Prostate gland (tissue), 2 donors: ENCODE data around the gene CD81. TPM values are rescaled to one million over a fixed set of nuclear protein-coding genes. Genes with fewer than 3 reads are reported as not detected.

ENCODE experiments used
- DNase-seq: peaks from one replicate; pipeline ENCODE4 v3.0.0-alpha.2; 2019; ENCODE audit warnings: low spot score
- H3K27ac ChIP-seq, 2 donors: fragments of 200-600 bp; sonication (generic); 2 replicates each; pipeline ENCODE4 v1.5.1; 2017 to 2019
- H3K27me3 ChIP-seq: fragments of 200-600 bp; sonication (generic); replicated peaks from 2 replicates; pipeline ENCODE4 v1.5.1; 2019; ENCODE audit not compliant: insufficient read depth
- H3K36me3 ChIP-seq, 2 donors: fragments of 200-600 bp; sonication (generic); 1 replicate in 1 of 2; 2 replicates in 1 of 2; pipeline versions ENCODE4 v1.5.1 to v1.8.1; 2017 to 2019
- H3K4me1 ChIP-seq: fragments of 200-600 bp; sonication (generic); replicated peaks from 2 replicates; pipeline ENCODE4 v1.5.1; 2019
- H3K4me3 ChIP-seq, 2 donors: fragments of 200-600 bp; sonication (generic); 2 replicates each; pipeline ENCODE4 v1.5.1; 2017 to 2019
- H3K9me3 ChIP-seq: fragments of 200-600 bp; sonication (generic); 2 replicates; pipeline ENCODE4 v1.5.1; 2017
- CTCF ChIP-seq, 4 experiments: fragments of 200-600 bp in 2 of 4; fragments of 450-650 bp in 2 of 4; sonication (generic) in 2 of 4; IDR thresholded peaks; 1 replicate in 3 of 4; 2 replicates in 1 of 4; pipeline ENCODE4 v1.5.1; 2016 to 2019; ENCODE audit warnings: antibody characterized with exemption in 4 of 4, mild to moderate bottlenecking in 2 of 4, moderate library complexity in 2 of 4
- POLR2A ChIP-seq: fragments of 450-650 bp; IDR thresholded peaks from one replicate; pipeline ENCODE4 v1.6.1; 2016; ENCODE audit warnings: antibody characterized with exemption, mild to moderate bottlenecking
- POLR2AphosphoS5 ChIP-seq: sonication (generic); formaldehyde crosslinking; IDR thresholded peaks from one replicate; pipeline ENCODE4 v1.6.1; 2017; ENCODE audit warnings: antibody characterized with exemption
- whole genome bisulfite sequencing: methylation state at CpG from one replicate; pipeline ENCODE4 v1.1.5; 2018; 5-methylcytosine and 5-hydroxymethylcytosine counted together
- intact Hi-C: fragments of 100-400 bp; cut with DNase I; formaldehyde crosslinking; loops from one replicate; pipeline ENCODE4 v1.14.2; 2022
- total RNA-seq, 2 donors: library from RNA; depleted of rRNA; stranded (reverse); fragments of >200 nt; gene quantifications; one replicate each; pipeline ENCODE4 v1.1.0, GENCODE V29; 2016

CD81 gene
- total RNA-seq, 2 donors from 2014 or later: 472 to 927 TPM

- Histone ChIP-seq H3K4me3 (no peak overlapping the region), H3K27ac (no peak overlapping the region), H3K27me3 (no peaks in the 10 kb centered on the region), H3K9me3 (no peaks in the 10 kb centered on the region), H3K36me3 (no peaks in the 10 kb centered on the region), H3K4me1 (no peaks in the 10 kb centered on the region)
- no peak for DNase-seq
- TF ChIP-seq POLR2A (no peak), CTCF (IDR thresholded peaks at IDR 0.05) (no peak), POLR2AphosphoS5 (no peak)
- WGBS: 56% methylated on average over 10 of the region's 11 CpGs
- intact Hi-C loops: no loop called here
Observed at GRCh38 chr11:2443406-2443805, 66.3 kb downstream of the CD81 start.

- DNase-seq: peak; percentile 32
- Histone ChIP-seq H3K36me3 (no peaks in the 10 kb centered on the region), H3K9me3 (no peaks in the 10 kb centered on the region), H3K27me3 (no peaks in the 10 kb centered on the region), H3K27ac (no peak within 1 kb of the TSS), H3K4me1 (no peaks in the 10 kb centered on the region), H3K4me3 (peak within 1 kb of the TSS; percentile 34 to 41)
- TF ChIP-seq POLR2A: no peak
- TF ChIP-seq POLR2AphosphoS5: no peak
- TF ChIP-seq CTCF (IDR thresholded peaks at IDR 0.05): no peak
- 12% methylated on average over 44 of the region's 64 CpGs for WGBS
- intact Hi-C loops: no loop called here
Observed at GRCh38 chr11:2443881-2444820, 67.0 kb downstream of the CD81 start, which contains the start of gene TRPM5. TRPM5 (minus strand) TSS chr11:2444514; CDS start chr11:2423036, 21,478 bp downstream.

- H3K9me3 ChIP-seq: no peaks in the 10 kb centered on the region
- no peaks in the 10 kb centered on the region for H3K4me1 ChIP-seq
- no peaks in the 10 kb centered on the region for H3K27me3 ChIP-seq
- peak within 1 kb of the TSS; percentile 34 to 41 for H3K4me3 ChIP-seq
- 7% methylated on average over 43 of the region's 116 CpGs for WGBS
- peak; percentile 71 for TF ChIP-seq POLR2A
- TF ChIP-seq CTCF (IDR thresholded peaks at IDR 0.05): peak in 1 of 4 experiments; percentile 38
- TF ChIP-seq POLR2AphosphoS5: no peak
- peak; percentile 34 for DNase-seq
- intact Hi-C loops: no loop called here
- H3K36me3 ChIP-seq: no peaks in the 10 kb centered on the region
- no peak within 1 kb of the TSS for H3K27ac ChIP-seq
Observed at GRCh38 chr11:2444821-2445745, 68.0 kb downstream of the CD81 start, which contains the start of gene KCNQ1. KCNQ1 (plus strand) TSS chr11:2445008; CDS start chr11:2445099, 91 bp downstream.

GRCh38 chr11:2445746-2446551 is 68.8 kb downstream of the CD81 start:
- no peaks in the 10 kb centered on the region for H3K9me3 ChIP-seq
- DNase-seq: no peak
- no peaks in the 10 kb centered on the region for H3K36me3 ChIP-seq
- intact Hi-C loops: no loop called here
- TF ChIP-seq POLR2A: no peak
- TF ChIP-seq POLR2AphosphoS5: no peak
- TF ChIP-seq CTCF (IDR thresholded peaks at IDR 0.05): no peak
- H3K27ac ChIP-seq: no peak overlapping the region
- peak overlapping the region; percentile 34 to 41 for H3K4me3 ChIP-seq
- WGBS: 58% methylated on average over 22 of the region's 23 CpGs
- no peaks in the 10 kb centered on the region for H3K4me1 ChIP-seq
- no peaks in the 10 kb centered on the region for H3K27me3 ChIP-seq
